Measurements from ENCODE around the gene RNF150. TPM values are rescaled to one million over a fixed set of nuclear protein-coding genes. Genes with fewer than 3 reads are reported as not detected.

Gene RNF150
- total and polyA plus RNA-seq, 3 donors from 2014 or later: 4.7 to 7.8 (median 6.5) TPM

- no peaks in the 10 kb centered on the region for H3K27me3 ChIP-seq
- H3K9me3 ChIP-seq: no peaks in the 10 kb centered on the region
- H3K36me3 ChIP-seq (ENCODE audit: low read depth, missing control alignments): no peaks in the 10 kb centered on the region
- H3K4me1 ChIP-seq: no peaks in the 10 kb centered on the region
- H3K27ac ChIP-seq: no peak overlapping the region
- intact Hi-C loops (cut with DNase I; ENCODE audit: low total_unique reads): no loop called here
- WGBS, 2 donors: 66% methylated on average over 4 of the region's 4 CpGs
- no peak overlapping the region for H3K4me3 ChIP-seq
- no peak for DNase-seq
- no peak for TF ChIP-seq CTCF (IDR thresholded peaks at IDR 0.05)
- TF ChIP-seq POLR2A (IDR thresholded peaks at IDR 0.05): no peak
Measured at GRCh38 chr4:140839888-140840790, 293.1 kb downstream of the RNF150 start.

GRCh38 chr4:140839406-140839805 is 293.9 kb downstream of the RNF150 start:
- no peak overlapping the region for H3K27ac ChIP-seq
- 81 to 84% methylated on average over 4 of the region's 4 CpGs for WGBS, 2 donors
- intact Hi-C loops (cut with DNase I; ENCODE audit: low total_unique reads): no loop called here
- TF ChIP-seq POLR2A (IDR thresholded peaks at IDR 0.05) (no peak), CTCF (IDR thresholded peaks at IDR 0.05) (no peak)
- H3K4me1 ChIP-seq: no peaks in the 10 kb centered on the region
- no peak overlapping the region for H3K4me3 ChIP-seq
- no peak for DNase-seq
- no peaks in the 10 kb centered on the region for H3K9me3 ChIP-seq
- no peaks in the 10 kb centered on the region for H3K36me3 ChIP-seq (ENCODE audit: low read depth, missing control alignments)
- H3K27me3 ChIP-seq: no peaks in the 10 kb centered on the region

GRCh38 chr4:140837736-140838135 is 295.5 kb downstream of the RNF150 start:
- no peak for DNase-seq
- Histone ChIP-seq H3K9me3 (no peaks in the 10 kb centered on the region), H3K4me3 (no peak overlapping the region), H3K36me3 (ENCODE audit: low read depth, missing control alignments) (no peaks in the 10 kb centered on the region), H3K4me1 (no peaks in the 10 kb centered on the region), H3K27me3 (no peaks in the 10 kb centered on the region), H3K27ac (no peak overlapping the region)
- no peak for TF ChIP-seq POLR2A (IDR thresholded peaks at IDR 0.05)
- no peak for TF ChIP-seq CTCF (IDR thresholded peaks at IDR 0.05)
- intact Hi-C loops (cut with DNase I; ENCODE audit: low total_unique reads): no loop called here

GRCh38 chr4:140834839-140835495 is 298.3 kb downstream of the RNF150 start:
- Histone ChIP-seq H3K27ac (no peak overlapping the region), H3K4me3 (no peak overlapping the region), H3K9me3 (no peaks in the 10 kb centered on the region), H3K4me1 (no peaks in the 10 kb centered on the region), H3K36me3 (ENCODE audit: low read depth, missing control alignments) (no peaks in the 10 kb centered on the region), H3K27me3 (no peaks in the 10 kb centered on the region)
- intact Hi-C loops (cut with DNase I; ENCODE audit: low total_unique reads): no loop called here
- no peak for DNase-seq
- TF ChIP-seq POLR2A (IDR thresholded peaks at IDR 0.05): no peak
- TF ChIP-seq CTCF (IDR thresholded peaks at IDR 0.05): no peak
- WGBS, 2 donors: 71 to 73% methylated on average over 7 of the region's 7 CpGs
